Measurements from ENCODE around the gene SLC6A11. TPM values are rescaled to one million over a fixed set of nuclear protein-coding genes. Genes with fewer than 3 reads are reported as not detected.
A peak's percentile ranks its signal among the peaks of the same experiment; 100 is the strongest.

Gene SLC6A11
- total and polyA plus RNA-seq, 9 of the 15 experiments (the other 6 are each of a cell fraction or from before 2014, with no cell fraction given): 0.04 TPM; not detected in 8

DNA sequence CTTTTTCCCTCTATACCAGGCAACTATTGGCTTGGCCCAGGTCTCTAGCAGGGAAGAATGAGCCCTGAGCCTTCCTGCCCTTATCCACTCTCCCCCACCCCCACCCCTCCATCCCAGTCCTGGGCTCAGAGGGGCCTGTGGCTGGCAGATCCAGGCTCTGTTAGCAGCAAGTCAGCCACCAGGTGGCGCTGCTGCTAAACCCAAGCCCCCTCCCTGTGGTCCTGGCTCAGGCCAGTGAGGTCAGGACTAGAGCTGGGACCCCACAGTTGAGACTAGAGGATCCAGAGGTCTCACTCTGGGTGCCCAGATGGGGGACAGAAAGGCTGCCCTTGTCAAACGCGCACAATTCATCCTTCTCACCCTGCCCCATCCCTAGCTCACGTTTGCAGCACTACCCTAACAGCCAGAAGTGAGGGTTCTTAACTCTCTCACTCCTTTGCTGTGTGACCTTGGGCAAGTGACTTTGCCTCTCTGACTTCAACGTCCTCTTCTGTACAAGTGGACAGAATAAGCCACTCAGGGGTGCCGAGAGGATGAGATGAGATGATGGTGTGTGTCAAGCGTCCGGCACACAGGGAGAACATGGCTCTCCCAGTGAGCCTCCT, 129.8 kb downstream of the SLC6A11 start:
- no peaks in the 10 kb centered on the region for H3K79me2 ChIP-seq (ENCODE audit: control insufficient read depth, insufficient read depth, low read length)
- H3K4me1 ChIP-seq (replicated peaks in 1 of 2; ENCODE audit: control insufficient read depth in 2 of 2, insufficient read depth in 2 of 2, low read length in 2 of 2): no peaks in the 10 kb centered on the region; a peak in 1 of 5 replicates
- no peak overlapping the region for H3K27ac ChIP-seq (ENCODE audit: extremely low read depth, low read depth, low read length)
- POLR2A ChIA-PET: interaction anchor here (0.5 kb wide), 1 partner anchor 36 kb away, joined by 3 read pairs; no protein-coding TSS in a partner anchor
- intact Hi-C loops (cut with micrococcal nuclease) (loop anchor here (1.0 to 5.0 kb wide), 3 partner anchors 114 to 707 kb away; no protein-coding TSS in a partner anchor), in situ Hi-C loops (cut with MboI) (loop anchor here (5.0 kb wide), 1 partner anchor 712 kb away; no protein-coding TSS in a partner anchor)
- peak; percentile 79 to 92 (median 86) for DNase-seq (ENCODE audit: extremely low read depth in 1 of 4, low spot score in 3 of 4)
- no peak overlapping the region for H3K9ac ChIP-seq (ENCODE audit: insufficient read depth in 1 of 2, low read depth in 2 of 2, low read length in 2 of 2)
- no peak overlapping the region for H3K4me3 ChIP-seq
- FAIRE-seq: peak; percentile 83
- H4K20me1 ChIP-seq (replicated peaks; ENCODE audit: control insufficient read depth, insufficient read depth, low read length): peaks cover 10% of the 10 kb centered on the region; the same call in 1 of the 2 replicates
- no TSS peak for BruUV-seq (replicated peaks)
- no peaks in the 10 kb centered on the region for H3K36me3 ChIP-seq (ENCODE audit: control insufficient read depth, insufficient read depth, low read length)
- H3K9me3 ChIP-seq (replicated peaks; ENCODE audit: control insufficient read depth, insufficient read depth, low read depth, low read length): peaks cover 4% of the 10 kb centered on the region
- no peaks in the 10 kb centered on the region for H3K9me1 ChIP-seq (ENCODE audit: control insufficient read depth, insufficient read depth, low read length)
- 22% methylated on average over 8 of the region's 8 CpGs for WGBS (ENCODE audit: insufficient coverage, low coverage, missing lambda C conversion rate)
- no peak overlapping the region for H2AFZ ChIP-seq (ENCODE audit: low read depth, low read length)
- H3K27me3 ChIP-seq (ENCODE audit: control insufficient read depth in 2 of 2, insufficient read depth in 2 of 2, low read length in 2 of 2): peaks cover 0 to 26% of the 10 kb centered on the region in 2 experiments; a peak in 2 of 5 replicates
- ATAC-seq: peak; percentile 99
- no peak overlapping the region for H3K4me2 ChIP-seq (ENCODE audit: insufficient read depth, low read length)
- CTCF ChIA-PET (ENCODE audit: low intra/inter-chr PET ratio): interaction anchor here (0.5 to 1.8 kb wide), 5 partner anchors 114 to 1912 kb away, joined by 3 to 15 read pairs (median 7); no protein-coding TSS in a partner anchor
- no peak for TF ChIP-seq ILK (tag; IDR thresholded peaks at IDR 0.05; ENCODE audit: borderline replicate concordance, low read depth)
- no peak for TF ChIP-seq NFRKB (IDR thresholded peaks at IDR 0.05; ENCODE audit: low read depth)
- peak; percentile 56; the same call in 1 of the 2 replicates for TF ChIP-seq RB1 (IDR thresholded peaks at IDR 0.05; ENCODE audit: low read depth)
- TF ChIP-seq YY1 (IDR thresholded peaks at IDR 0.05; ENCODE audit: borderline replicate concordance in 1 of 3, control insufficient read depth in 1 of 3, extremely low read depth in 1 of 3, insufficient read depth in 3 of 3, insufficient read length in 1 of 3, insufficient replicate concordance in 2 of 3, low read depth in 1 of 3, low read length in 2 of 3): no peak
- peak; percentile 3 for TF ChIP-seq CTCFL (IDR thresholded peaks at IDR 0.05; ENCODE audit: borderline replicate concordance, insufficient read depth, low read depth, low read length, poor library complexity, severe bottlenecking)
- no peak for TF ChIP-seq TFAM (CRISPR knock-in tag; conservative IDR thresholded peaks at IDR 0.05)
- no peak for TF ChIP-seq ZNF57 (CRISPR knock-in tag; IDR thresholded peaks at IDR 0.05)
- TF ChIP-seq, protein P1, sequence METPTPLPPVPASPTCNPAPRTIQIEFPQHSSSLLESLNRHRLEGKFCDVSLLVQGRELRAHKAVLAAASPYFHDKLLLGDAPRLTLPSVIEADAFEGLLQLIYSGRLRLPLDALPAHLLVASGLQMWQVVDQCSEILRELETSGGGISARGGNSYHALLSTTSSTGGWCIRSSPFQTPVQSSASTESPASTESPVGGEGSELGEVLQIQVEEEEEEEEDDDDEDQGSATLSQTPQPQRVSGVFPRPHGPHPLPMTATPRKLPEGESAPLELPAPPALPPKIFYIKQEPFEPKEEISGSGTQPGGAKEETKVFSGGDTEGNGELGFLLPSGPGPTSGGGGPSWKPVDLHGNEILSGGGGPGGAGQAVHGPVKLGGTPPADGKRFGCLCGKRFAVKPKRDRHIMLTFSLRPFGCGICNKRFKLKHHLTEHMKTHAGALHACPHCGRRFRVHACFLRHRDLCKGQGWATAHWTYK (CRISPR knock-in tag; IDR thresholded peaks at IDR 0.05): no peak
- TF ChIP-seq ELF2 (CRISPR knock-in tag; IDR thresholded peaks at IDR 0.05): no peak
- no peak for TF ChIP-seq ZNF717 (CRISPR knock-in tag; IDR thresholded peaks at IDR 0.05)
- TF ChIP-seq PPARD (CRISPR knock-in tag; IDR thresholded peaks at IDR 0.05): no peak
- TF ChIP-seq JUND (IDR thresholded peaks at IDR 0.05; ENCODE audit: borderline replicate concordance, low read depth, low read length): no peak
- no peak for TF ChIP-seq JUND (tag; IDR thresholded peaks at IDR 0.05; ENCODE audit: borderline replicate concordance, low read depth, low read length)
- no peak for TF ChIP-seq BRD9 (IDR thresholded peaks at IDR 0.05; ENCODE audit: low read depth, partially characterized antibody)
- TF ChIP-seq ZNF76 (CRISPR knock-in tag; IDR thresholded peaks at IDR 0.05; ENCODE audit: borderline replicate concordance): no peak
- peak; percentile 88 for TF ChIP-seq SMC3 (conservative IDR thresholded peaks at IDR 0.05; ENCODE audit: insufficient read depth, low read depth, low read length)

Measured in K562 (cell line).